ENCODE results near the gene ADORA1.

The ADORA1 gene

DNA sequence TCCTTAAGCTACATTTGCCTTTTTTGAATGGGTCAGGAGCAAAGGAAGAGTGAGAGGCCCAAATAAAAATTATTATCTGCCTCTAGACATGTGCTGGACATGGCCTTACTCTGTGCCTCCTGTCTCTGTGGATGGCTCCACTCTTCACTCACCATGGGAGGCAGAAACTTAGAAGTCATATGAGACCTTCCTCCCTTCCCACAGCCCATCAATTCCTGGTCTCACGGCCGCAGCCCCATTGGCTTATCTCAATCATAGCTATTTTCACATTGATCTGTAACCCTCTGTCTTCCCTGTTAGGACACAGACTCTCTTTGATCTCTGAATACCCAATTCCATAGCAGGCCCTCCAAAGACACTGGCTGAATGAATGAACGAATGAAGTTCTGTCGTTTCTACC is 14.2 kb upstream of the ADORA1 start:
- Histone ChIP-seq H3K4me3 (no peak overlapping the region), H3K9ac (ENCODE audit: insufficient read length) (no peak overlapping the region), H3K27ac (no peak overlapping the region), H3K9me3 (ENCODE audit: low read depth, low read length) (no peaks in the 10 kb centered on the region), H3K36me3 (ENCODE audit: insufficient read depth, low read length) (no peaks in the 10 kb centered on the region)
- TF ChIP-seq POLR2AphosphoS5 (IDR thresholded peaks at IDR 0.05; ENCODE audit: borderline replicate concordance, low read depth, low read length) (no peak), EZH2 (IDR thresholded peaks at IDR 0.05) (no peak), FOXP2 (optimal IDR thresholded peaks at IDR 0.05; ENCODE audit: control extremely low read depth, extremely low read length, insufficient read depth) (no peak)
- no peak for DNase-seq (ENCODE audit: low read depth, low spot score)

- no peaks in the 10 kb centered on the region for H3K36me3 ChIP-seq (ENCODE audit: insufficient read depth, low read length)
- H3K9me3 ChIP-seq (ENCODE audit: low read depth, low read length): no peaks in the 10 kb centered on the region
- no peak overlapping the region for H3K9ac ChIP-seq (ENCODE audit: insufficient read length)
- H3K27ac ChIP-seq: no peak overlapping the region
- no peak for TF ChIP-seq EZH2 (IDR thresholded peaks at IDR 0.05)
- no peak for TF ChIP-seq FOXP2 (optimal IDR thresholded peaks at IDR 0.05; ENCODE audit: control extremely low read depth, extremely low read length, insufficient read depth)
- no peak for TF ChIP-seq POLR2AphosphoS5 (IDR thresholded peaks at IDR 0.05; ENCODE audit: borderline replicate concordance, low read depth, low read length)
- DNase-seq (ENCODE audit: low read depth, low spot score): no peak
- no peak overlapping the region for H3K4me3 ChIP-seq
Observed at GRCh38 chr1:203114202-203114601, 13.3 kb upstream of the ADORA1 start.

GRCh38 chr1:203116091-203116820 is 11.3 kb upstream of the ADORA1 start:
- TF ChIP-seq EZH2 (IDR thresholded peaks at IDR 0.05) (no peak), FOXP2 (optimal IDR thresholded peaks at IDR 0.05; ENCODE audit: control extremely low read depth, extremely low read length, insufficient read depth) (no peak), POLR2AphosphoS5 (IDR thresholded peaks at IDR 0.05; ENCODE audit: borderline replicate concordance, low read depth, low read length) (no peak)
- H3K9me3 ChIP-seq (ENCODE audit: low read depth, low read length): no peaks in the 10 kb centered on the region
- DNase-seq (ENCODE audit: low read depth, low spot score): no peak
- H3K9ac ChIP-seq (ENCODE audit: insufficient read length): no peak overlapping the region
- no peak overlapping the region for H3K4me3 ChIP-seq
- H3K27ac ChIP-seq: no peak overlapping the region
- no peaks in the 10 kb centered on the region for H3K36me3 ChIP-seq (ENCODE audit: insufficient read depth, low read length)

DNA sequence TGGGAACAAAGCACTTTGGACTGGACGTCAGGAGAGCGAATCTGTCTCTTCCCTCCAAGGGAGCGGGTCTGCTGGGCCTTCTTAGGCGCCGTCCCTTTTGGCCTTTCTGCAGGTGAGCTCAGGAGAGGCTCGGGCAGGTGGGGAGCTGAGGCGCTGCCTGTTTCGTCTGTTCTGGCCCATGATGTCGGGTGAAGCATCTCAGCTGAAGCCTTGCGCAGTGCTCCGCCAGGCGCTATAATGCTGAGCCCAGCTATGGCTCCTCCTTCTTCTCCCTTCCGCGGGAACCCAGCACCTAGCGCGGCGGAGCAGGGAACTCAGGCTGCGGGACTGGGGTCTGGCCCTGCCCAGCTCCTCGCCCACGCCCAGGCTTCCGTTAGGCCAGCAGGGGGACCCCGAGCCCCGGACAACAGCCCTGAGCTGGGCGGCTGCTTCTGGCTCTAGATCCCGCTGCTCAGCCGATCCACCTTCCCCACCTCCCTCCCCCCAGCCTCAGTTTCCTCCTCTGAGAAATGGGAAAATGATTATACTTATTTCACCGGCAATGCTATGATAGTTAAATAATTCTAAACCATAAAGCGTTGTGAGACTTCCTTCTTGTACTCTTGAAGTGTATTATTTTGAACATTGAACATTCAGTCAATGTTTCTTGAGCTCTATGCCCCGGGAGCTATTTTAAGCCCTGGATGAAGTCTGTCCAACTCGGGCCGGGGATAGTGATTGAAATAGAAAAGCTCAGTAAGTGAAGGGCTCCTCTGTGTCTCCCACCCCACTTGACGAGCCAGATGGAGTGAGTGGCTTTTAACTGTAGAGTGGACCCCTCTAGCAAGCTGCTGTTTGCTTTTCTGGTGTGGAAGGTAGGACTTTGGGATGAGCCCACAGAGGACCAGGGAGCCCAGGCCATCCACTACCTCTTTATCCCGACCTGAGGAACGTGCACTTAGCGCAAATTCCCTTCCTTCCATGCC is 9.6 kb upstream of the ADORA1 start:
- Histone ChIP-seq H3K9ac (ENCODE audit: insufficient read length) (no peak overlapping the region), H3K9me3 (ENCODE audit: low read depth, low read length) (no peaks in the 10 kb centered on the region), H3K4me3 (no peak overlapping the region), H3K36me3 (ENCODE audit: insufficient read depth, low read length) (no peaks in the 10 kb centered on the region), H3K27ac (no peak overlapping the region)
- no peak for DNase-seq (ENCODE audit: low read depth, low spot score)
- TF ChIP-seq EZH2 (IDR thresholded peaks at IDR 0.05): no peak
- no peak for TF ChIP-seq POLR2AphosphoS5 (IDR thresholded peaks at IDR 0.05; ENCODE audit: borderline replicate concordance, low read depth, low read length)
- TF ChIP-seq FOXP2 (optimal IDR thresholded peaks at IDR 0.05; ENCODE audit: control extremely low read depth, extremely low read length, insufficient read depth): no peak

GRCh38 chr1:203120325-203121153 is 7.0 kb upstream of the ADORA1 start:
- no peak for DNase-seq (ENCODE audit: low read depth, low spot score)
- H3K27ac ChIP-seq: no peak overlapping the region
- no peak overlapping the region for H3K9ac ChIP-seq (ENCODE audit: insufficient read length)
- no peak overlapping the region for H3K4me3 ChIP-seq
- TF ChIP-seq FOXP2 (optimal IDR thresholded peaks at IDR 0.05; ENCODE audit: control extremely low read depth, extremely low read length, insufficient read depth): no peak
- no peak for TF ChIP-seq EZH2 (IDR thresholded peaks at IDR 0.05)
- no peak for TF ChIP-seq POLR2AphosphoS5 (IDR thresholded peaks at IDR 0.05; ENCODE audit: borderline replicate concordance, low read depth, low read length)
- H3K9me3 ChIP-seq (ENCODE audit: low read depth, low read length): no peaks in the 10 kb centered on the region
- no peaks in the 10 kb centered on the region for H3K36me3 ChIP-seq (ENCODE audit: insufficient read depth, low read length)

GRCh38 chr1:203121186-203122015 is 6.1 kb upstream of the ADORA1 start:
- no peak overlapping the region for H3K4me3 ChIP-seq
- no peak for DNase-seq (ENCODE audit: low read depth, low spot score)
- no peak overlapping the region for H3K9ac ChIP-seq (ENCODE audit: insufficient read length)
- no peak overlapping the region for H3K27ac ChIP-seq
- H3K36me3 ChIP-seq (ENCODE audit: insufficient read depth, low read length): no peaks in the 10 kb centered on the region
- TF ChIP-seq POLR2AphosphoS5 (IDR thresholded peaks at IDR 0.05; ENCODE audit: borderline replicate concordance, low read depth, low read length) (no peak), EZH2 (IDR thresholded peaks at IDR 0.05) (no peak), FOXP2 (optimal IDR thresholded peaks at IDR 0.05; ENCODE audit: control extremely low read depth, extremely low read length, insufficient read depth) (no peak)
- H3K9me3 ChIP-seq (ENCODE audit: low read depth, low read length): no peaks in the 10 kb centered on the region

- Histone ChIP-seq H3K27ac (no peak overlapping the region), H3K36me3 (ENCODE audit: insufficient read depth, low read length) (no peaks in the 10 kb centered on the region), H3K9ac (ENCODE audit: insufficient read length) (no peak overlapping the region), H3K9me3 (ENCODE audit: low read depth, low read length) (no peaks in the 10 kb centered on the region), H3K4me3 (no peak overlapping the region)
- no peak for DNase-seq (ENCODE audit: low read depth, low spot score)
- TF ChIP-seq FOXP2 (optimal IDR thresholded peaks at IDR 0.05; ENCODE audit: control extremely low read depth, extremely low read length, insufficient read depth) (no peak), EZH2 (IDR thresholded peaks at IDR 0.05) (no peak), POLR2AphosphoS5 (IDR thresholded peaks at IDR 0.05; ENCODE audit: borderline replicate concordance, low read depth, low read length) (no peak)
Observed at GRCh38 chr1:203122159-203122558, 5.4 kb upstream of the ADORA1 start.
